Renal pelvis (tissue), 4 donors: ENCODE measurements around the gene CWC27. TPM values are rescaled to one million over a fixed set of nuclear protein-coding genes. Genes with fewer than 3 reads are reported as not detected.
"Not testable (repeated sequence)": the region's sequence is repeated elsewhere in the genome, so short reads cannot be mapped to it uniquely, and the experiment has no call there.

ENCODE experiments used
- DNase-seq: peaks from one replicate; pipeline ENCODE4 v3.0.0-alpha.2; 2013
- polyA plus RNA-seq, 3 donors: library from polyadenylated mRNA; unstranded; fragments of 120-200 nt; gene quantifications; one replicate each; pipeline ENCODE4 v1.2.1, GENCODE V29; 2013; ENCODE audit not compliant: insufficient read length in 3 of 3

The CWC27 gene
- polyA plus RNA-seq, 3 donors: 32.5 to 40.1 (median 35.2) TPM

GRCh38 chr5:64914396-64914795 is 145.7 kb downstream of the CWC27 start:
- DNase-seq: no peak

GRCh38 chr5:64918083-64918482 is 149.4 kb downstream of the CWC27 start:
- no peak for DNase-seq

GRCh38 chr5:64921386-64921785 is 152.7 kb downstream of the CWC27 start:
- no peak for DNase-seq

DNA sequence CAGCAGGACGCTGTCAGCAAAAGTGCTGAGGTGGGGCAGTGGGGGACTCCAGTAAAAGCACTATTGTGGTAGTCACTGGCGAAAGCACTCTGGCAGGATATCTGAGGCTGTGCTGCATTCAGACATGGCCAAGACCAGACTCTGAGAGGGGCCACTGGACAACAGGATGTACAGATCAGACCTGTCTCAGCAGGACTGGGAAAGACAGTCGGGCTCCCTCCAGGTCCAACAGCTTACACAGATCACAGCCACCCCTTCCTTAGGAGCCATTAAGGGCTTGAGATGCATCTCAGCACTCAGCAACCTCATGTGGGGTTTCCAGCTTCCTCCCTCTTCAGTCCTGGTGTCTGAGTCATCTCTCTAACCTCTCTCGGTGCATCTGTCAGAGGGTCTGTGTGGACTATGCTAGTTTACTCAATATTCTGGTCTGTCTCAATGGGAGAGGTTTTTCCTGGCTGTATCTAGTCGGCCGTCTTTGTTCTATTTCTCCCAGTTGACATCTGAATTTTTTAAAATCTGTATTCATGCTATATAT is 154.5 kb downstream of the CWC27 start:
- no peak for DNase-seq

DNA sequence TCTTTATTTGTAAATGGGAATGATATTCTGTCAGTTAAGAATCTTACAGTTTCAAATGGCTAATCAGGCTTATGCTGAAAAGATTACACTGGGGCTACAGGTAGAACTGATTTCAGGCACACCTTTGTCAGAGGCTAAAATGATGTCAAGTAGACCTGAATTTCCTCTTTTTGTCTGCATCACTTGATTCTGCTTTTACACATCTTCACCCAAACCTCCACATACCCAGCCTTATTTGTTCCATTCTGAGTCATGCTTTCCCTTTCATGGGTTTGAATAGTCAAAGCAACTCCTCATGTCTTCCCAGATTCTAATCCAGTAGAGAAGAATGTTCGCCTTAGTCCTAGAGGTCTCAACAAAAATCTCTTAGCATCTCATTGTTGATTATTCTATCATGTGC is 156.4 kb downstream of the CWC27 start:
- DNase-seq: no peak

DNA sequence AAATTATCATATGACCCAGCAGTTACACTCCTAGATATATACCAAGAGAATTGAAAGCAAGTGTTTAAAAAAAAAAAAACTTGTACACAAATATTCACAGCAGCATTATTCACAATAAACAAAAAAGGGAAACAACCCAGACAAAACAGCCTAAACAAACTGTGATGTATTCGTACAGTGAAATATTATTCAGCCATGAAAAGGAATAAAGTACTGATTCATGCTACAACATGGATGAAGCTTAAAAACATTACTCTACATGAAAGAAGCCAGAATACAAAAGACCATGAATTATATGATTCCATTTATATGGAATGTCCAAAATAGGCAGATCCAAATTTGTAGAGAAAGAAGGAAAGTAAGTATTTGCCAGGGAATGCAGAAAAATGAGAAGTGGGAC is 161.1 kb downstream of the CWC27 start:
- DNase-seq: no peak

GRCh38 chr5:64930672-64931318 is 162.1 kb downstream of the CWC27 start:
- no peak for DNase-seq

GRCh38 chr5:64939422-64939771 is 170.7 kb downstream of the CWC27 start:
- DNase-seq: not testable (repeated sequence)

- no peak for DNase-seq
Observed at GRCh38 chr5:64939772-64940510, 171.2 kb downstream of the CWC27 start.

DNA sequence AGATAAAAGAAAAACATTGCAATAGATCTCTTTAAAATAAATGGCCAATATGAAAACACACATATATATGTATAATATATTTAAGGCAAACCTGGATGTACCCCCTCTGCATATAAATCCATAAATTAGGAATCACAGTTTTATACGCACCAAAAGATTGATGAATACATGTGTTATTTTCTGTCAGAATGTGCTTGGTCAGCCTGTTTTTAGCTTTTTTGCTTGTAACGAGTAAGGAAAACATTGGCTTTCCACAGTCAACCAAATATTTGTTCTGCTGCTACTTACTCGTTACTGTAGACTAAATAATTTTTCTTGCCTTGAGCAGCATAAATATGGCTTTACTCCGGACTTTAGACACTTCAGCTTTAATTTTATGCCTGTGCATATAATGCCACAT is 173.7 kb downstream of the CWC27 start:
- no peak for DNase-seq

DNA sequence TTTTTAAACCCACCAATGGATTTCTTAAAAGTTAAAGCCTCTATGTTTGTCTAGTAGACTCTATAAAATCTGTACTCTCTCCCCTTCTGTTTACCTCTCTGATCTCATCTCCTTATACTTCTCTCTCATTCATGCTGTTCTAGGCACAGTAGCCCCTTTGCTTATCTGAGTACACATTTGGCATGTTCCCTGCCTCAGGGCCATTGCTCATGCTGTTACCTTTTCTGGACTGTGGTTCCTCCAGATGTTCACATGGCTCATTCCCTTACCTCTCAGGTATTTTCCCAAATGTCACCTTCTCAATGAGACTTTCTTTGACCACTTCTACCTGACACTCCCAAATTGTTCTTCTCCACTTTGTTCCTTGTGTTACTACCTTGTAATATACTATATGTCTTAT is 176.1 kb downstream of the CWC27 start:
- no peak for DNase-seq

DNA sequence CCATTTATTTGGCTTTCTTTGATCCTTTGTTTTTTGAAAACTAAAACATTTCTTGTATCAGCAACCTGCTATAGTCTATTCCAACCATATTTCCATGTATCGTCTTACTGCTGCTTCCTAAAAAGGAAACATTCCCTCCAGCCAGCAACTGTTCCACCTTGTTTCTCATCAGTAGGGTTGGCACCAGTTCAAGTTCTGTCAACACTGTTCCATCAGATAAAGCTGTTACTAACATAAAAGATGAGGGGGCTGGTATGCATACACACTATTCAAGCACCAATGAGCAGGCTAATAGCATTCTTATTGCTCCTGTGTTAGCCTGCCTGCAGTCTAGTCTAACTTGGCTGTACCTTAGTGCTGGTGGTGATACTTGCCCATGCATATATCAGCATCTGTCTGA is 178.3 kb downstream of the CWC27 start:
- DNase-seq: peak; percentile 24

DNA sequence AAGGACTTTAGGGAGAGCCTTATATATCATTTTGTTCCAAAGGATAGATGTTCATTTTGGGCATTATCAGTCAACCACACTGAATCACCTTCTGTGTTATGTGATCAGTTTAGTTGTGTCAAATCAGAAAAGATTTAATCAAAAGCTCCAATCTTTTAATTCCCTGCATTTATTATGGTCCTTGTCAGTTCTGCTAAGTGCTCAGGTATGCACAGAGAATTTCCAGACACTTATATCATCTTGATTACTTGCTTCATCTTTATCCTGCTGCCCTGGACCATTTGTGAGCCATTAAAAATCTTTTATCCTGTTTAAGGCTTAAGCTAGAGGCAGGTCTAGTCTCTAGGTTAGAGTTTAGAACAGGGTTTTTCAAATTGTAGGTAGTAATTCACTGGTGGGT is 179.1 kb downstream of the CWC27 start:
- no peak for DNase-seq

- no peak for DNase-seq
Observed at GRCh38 chr5:64949331-64949730, 180.6 kb downstream of the CWC27 start.

DNA sequence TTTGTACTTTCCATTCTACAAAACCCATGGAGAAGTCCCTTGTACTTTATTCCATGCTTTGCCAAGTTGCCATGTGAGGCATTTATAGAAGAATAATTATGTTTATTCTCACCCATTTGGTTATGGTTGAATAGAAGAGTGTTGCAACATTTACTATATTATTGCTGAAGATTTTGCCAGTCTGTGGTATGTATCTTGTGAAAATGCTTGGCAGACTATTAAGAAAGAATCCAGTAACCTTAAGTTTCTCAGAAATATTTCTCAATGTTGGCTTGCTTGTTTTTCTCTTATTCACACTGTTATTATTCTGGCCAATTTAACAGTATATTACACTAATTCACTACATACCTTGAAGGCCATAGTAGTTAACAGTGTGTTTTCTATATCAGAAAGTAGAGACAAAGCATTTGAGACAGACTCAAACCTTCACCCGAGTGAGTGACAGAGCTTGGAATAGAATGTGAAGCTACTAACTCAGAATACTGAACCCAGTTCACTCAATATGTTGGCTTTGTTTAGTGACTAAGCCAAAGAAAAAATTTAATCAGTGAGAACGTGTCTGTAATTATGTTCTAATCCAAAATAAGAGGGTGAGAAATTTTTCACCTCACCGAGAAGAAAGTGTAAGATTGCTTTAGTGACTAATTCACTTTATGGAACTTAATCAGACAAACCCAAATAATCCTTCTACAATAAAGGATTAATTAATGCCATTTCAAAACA is 184.4 kb downstream of the CWC27 start:
- DNase-seq: no peak

- no peak for DNase-seq
Observed at GRCh38 chr5:64954518-64954917, 185.8 kb downstream of the CWC27 start.

- DNase-seq: no peak
Observed at GRCh38 chr5:64958757-64959391, 190.1 kb downstream of the CWC27 start.

- no peak for DNase-seq
Observed at GRCh38 chr5:64963278-64963677, 194.5 kb downstream of the CWC27 start.

- DNase-seq: no peak
Observed at GRCh38 chr5:64968591-64969110, 199.9 kb downstream of the CWC27 start.

- no peak for DNase-seq
Observed at GRCh38 chr5:64969578-64969977, 200.8 kb downstream of the CWC27 start.

GRCh38 chr5:64971513-64971912 is 202.8 kb downstream of the CWC27 start:
- DNase-seq: no peak

GRCh38 chr5:64971990-64972389 is 203.3 kb downstream of the CWC27 start:
- no peak for DNase-seq
